HFF-Myc (cell line): ENCODE measurements around the gene TAX1BP1.
"Not testable (repeated sequence)": the region's sequence is repeated elsewhere in the genome, so short reads cannot be mapped to it uniquely, and the experiment has no call there.

ENCODE experiments used
- DNase-seq: peaks from one replicate; pipeline ENCODE4 v3.0.0-alpha.2; 2011; ENCODE audit warnings: low read depth; ENCODE audit errors: extremely low read depth
- H3K4me3 ChIP-seq: replicated peaks from 2 replicates; pipeline ENCODE4 v1.5.1; 2011; ENCODE audit warnings: low read depth, mild to moderate bottlenecking, control low read depth, low read length
- CTCF ChIP-seq: IDR thresholded peaks from 2 replicates; pipeline ENCODE4 v1.5.1; 2012; ENCODE audit warnings: mild to moderate bottlenecking, low read depth, low read length, control low read depth; ENCODE audit errors: missing control alignments

Gene TAX1BP1

GRCh38 chr7:27737178-27737577, 2.8 kb upstream of the TAX1BP1 start:
- no peak for TF ChIP-seq CTCF
- DNase-seq = no peak
- H3K4me3 ChIP-seq = no peak overlapping the region

DNA sequence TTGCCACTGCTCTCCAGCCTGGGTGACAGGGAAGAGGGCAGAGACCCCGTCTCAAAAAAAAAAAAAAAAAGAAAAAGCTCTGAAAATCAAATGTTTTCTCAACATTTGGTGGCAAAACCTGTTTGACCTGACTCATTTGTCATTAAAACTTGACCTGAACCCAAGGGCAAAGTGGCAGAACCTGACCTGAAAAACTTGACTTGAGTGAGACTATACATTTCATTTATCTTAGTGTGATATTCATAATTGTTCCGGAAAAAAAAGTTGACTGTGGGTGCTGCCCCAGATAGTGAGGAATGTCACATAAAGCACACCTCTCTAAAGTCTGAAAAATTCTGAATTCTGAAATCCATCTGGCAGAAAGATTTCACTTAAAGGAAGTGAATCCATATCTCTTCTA, 2.3 kb upstream of the TAX1BP1 start:
- TF ChIP-seq CTCF = no peak
- H3K4me3 ChIP-seq = no peak overlapping the region
- DNase-seq = no peak

DNA sequence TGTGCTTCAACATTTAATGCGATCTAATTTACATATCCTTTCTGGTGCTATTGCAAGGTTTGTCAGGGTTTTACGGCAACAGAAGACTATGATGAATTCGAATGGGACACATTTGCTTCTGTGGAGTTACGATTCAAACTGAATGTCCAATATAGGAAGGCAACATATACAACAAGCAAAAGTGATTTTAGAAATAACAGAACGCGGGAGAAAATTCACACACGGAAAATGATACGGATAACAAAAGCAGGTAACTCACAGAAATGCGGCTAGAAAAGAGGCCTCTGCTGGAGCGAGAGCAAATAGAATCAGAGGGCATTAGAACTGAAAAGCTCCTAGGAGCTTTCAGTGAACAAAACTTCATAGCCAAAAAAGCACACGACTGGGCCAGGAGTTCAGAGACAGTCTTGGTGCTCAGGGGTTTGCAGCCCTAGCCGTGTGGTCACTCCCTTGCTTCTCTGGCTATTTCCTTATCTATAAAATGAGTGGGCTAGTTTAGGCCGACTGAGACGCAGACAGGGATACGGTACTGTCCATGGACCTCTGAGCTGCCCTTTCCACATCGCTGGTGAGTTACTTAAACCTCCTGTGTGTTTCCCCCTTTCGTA, 557 bp upstream of the TAX1BP1 start:
- no peak for DNase-seq
- TF ChIP-seq CTCF = no peak
- H3K4me3 ChIP-seq = peak overlapping the region; percentile 80

GRCh38 chr7:27740449-27741086, 606 bp downstream of the TAX1BP1 start:
- TF ChIP-seq CTCF = no peak
- peak overlapping the region; percentile 80 for H3K4me3 ChIP-seq
- no peak for DNase-seq

DNA sequence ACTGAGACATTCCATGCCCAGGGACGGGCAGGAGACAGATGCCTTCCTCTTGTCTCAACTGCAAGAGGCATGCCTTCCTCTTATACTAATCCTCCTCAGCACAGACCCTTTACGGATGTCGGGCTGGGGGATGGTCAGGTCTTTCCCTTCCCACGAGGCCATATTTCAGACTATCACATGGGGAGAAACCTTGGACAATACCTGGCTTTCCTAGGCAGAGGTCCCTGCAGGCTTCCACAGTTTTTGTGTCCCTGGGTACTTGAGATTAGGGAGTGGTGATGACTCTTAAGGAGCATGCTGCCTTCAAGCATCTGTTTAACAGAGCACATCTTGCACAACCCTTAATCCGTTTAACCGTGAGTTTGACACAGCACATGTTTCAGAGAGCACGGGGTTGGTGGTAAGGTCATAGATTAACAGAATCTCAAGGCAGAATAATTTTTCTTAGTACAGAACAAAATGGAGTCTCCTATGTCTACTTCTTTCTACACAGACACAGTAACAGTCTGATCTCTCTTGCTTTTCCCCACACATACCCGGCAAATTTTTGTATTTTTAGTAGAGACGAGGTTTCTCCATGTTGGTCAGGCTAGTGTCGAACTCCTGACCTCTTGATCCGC, 2.2 kb downstream of the TAX1BP1 start:
- DNase-seq = not testable (repeated sequence)
- peak overlapping the region; percentile 80; the same call in 1 of the 2 replicates for H3K4me3 ChIP-seq

GRCh38 chr7:27745064-27745583, 5.2 kb downstream of the TAX1BP1 start:
- TF ChIP-seq CTCF = peak; percentile 66
- peak; percentile 53 for DNase-seq
- H3K4me3 ChIP-seq = no peak overlapping the region

GRCh38 chr7:27746486-27746885, 6.5 kb downstream of the TAX1BP1 start:
- no peak for DNase-seq
- no peak for TF ChIP-seq CTCF
- no peak overlapping the region for H3K4me3 ChIP-seq
